Activated CD4-positive, alpha-beta T cell treated with anti-CD3 and anti-CD28 coated beads for 36 hours (primary cell): ENCODE measurements around the gene FOXF1. TPM values are rescaled to one million over a fixed set of nuclear protein-coding genes. Genes with fewer than 3 reads are reported as not detected.

Experiments
- total RNA-seq, 2 experiments: library from RNA; stranded (reverse); gene quantifications; one replicate each; pipeline ENCODE4 v1.2.3, GENCODE V29; 2021

Gene FOXF1
- total RNA-seq, 2 experiments from 2014 or later: not detected

Other genes with a start within 250 kb of the FOXF1 start
- gene MTHFSD, start 44.7 kb downstream of the FOXF1 start, total RNA-seq: 10 to 100 TPM; 21.2 to 22.1 TPM
- not detected for gene FOXC2, start 56.3 kb downstream of the FOXF1 start, total RNA-seq
- not detected for gene FOXL1, start 68.0 kb downstream of the FOXF1 start, total RNA-seq